ENCODE results near the gene NAV2. TPM values are rescaled to one million over a fixed set of nuclear protein-coding genes. Genes with fewer than 3 reads are reported as not detected.

NAV2 gene
- total RNA-seq, 1 experiment from 2014 or later = 22.7 TPM

GRCh38 chr11:19922689-19923035 lies 210.0 kb downstream of the NAV2 start:
- no peak overlapping the region for H3K4me3 ChIP-seq (ENCODE audit: low read depth in 2 of 2, low read length in 2 of 2)
- intact Hi-C loops (cut with micrococcal nuclease; ENCODE audit: unreplicated experiment) = no loop called here
- H3K36me3 ChIP-seq (ENCODE audit: control insufficient read depth, insufficient read depth, low read length) = no peaks in the 10 kb centered on the region
- POLR2A ChIA-PET = no interaction called here
- H3K27ac ChIP-seq (ENCODE audit: low read length) = no peak overlapping the region
- DNase-seq (ENCODE audit: low read depth, low spot score) = no peak
- BruUV-seq (replicated peaks) = no TSS peak
- H3K9me3 ChIP-seq (ENCODE audit: control insufficient read depth, insufficient read depth, low read depth, low read length) = no peaks in the 10 kb centered on the region
- H3K27me3 ChIP-seq (ENCODE audit: control insufficient read depth, insufficient read depth, low read length) = no peaks in the 10 kb centered on the region
- CTCF ChIA-PET = no interaction called here
- no peak for ATAC-seq
- in situ Hi-C loops (cut with HindIII; ENCODE audit: low pct_unique_long_range_greater_than_20kb, low sequenced_read_pairs) = no loop called here
- TF ChIP-seq POLR2AphosphoS5 (IDR thresholded peaks at IDR 0.05; ENCODE audit: low read depth, low read length) (no peak), CTCF (IDR thresholded peaks at IDR 0.05) (no peak), REST (IDR thresholded peaks at IDR 0.05; ENCODE audit: insufficient read depth in 1 of 2, low read depth in 2 of 2, low read length in 1 of 2) (no peak), TCF7L2 (IDR thresholded peaks at IDR 0.05; ENCODE audit: low read depth, low read length) (no peak), SIN3A (IDR thresholded peaks at IDR 0.05; ENCODE audit: borderline replicate concordance, insufficient read depth, low read depth, low read length) (no peak)
- H3K4me1 ChIP-seq (ENCODE audit: control insufficient read depth, insufficient read depth, low read length) = peaks cover 5% of the 10 kb centered on the region; the same call in 1 of the 2 replicates

- no peak for TF ChIP-seq TCF7L2 (IDR thresholded peaks at IDR 0.05; ENCODE audit: low read depth, low read length)
- TF ChIP-seq CTCF (IDR thresholded peaks at IDR 0.05) = no peak
- no peak for TF ChIP-seq REST (IDR thresholded peaks at IDR 0.05; ENCODE audit: insufficient read depth in 1 of 2, low read depth in 2 of 2, low read length in 1 of 2)
- no peak for TF ChIP-seq SIN3A (IDR thresholded peaks at IDR 0.05; ENCODE audit: borderline replicate concordance, insufficient read depth, low read depth, low read length)
- no peak for TF ChIP-seq POLR2AphosphoS5 (IDR thresholded peaks at IDR 0.05; ENCODE audit: low read depth, low read length)
- Histone ChIP-seq H3K4me3 (ENCODE audit: low read depth in 2 of 2, low read length in 2 of 2) (no peak overlapping the region), H3K4me1 (ENCODE audit: control insufficient read depth, insufficient read depth, low read length) (peaks cover 2% of the 10 kb centered on the region; the same call in 1 of the 2 replicates), H3K36me3 (ENCODE audit: control insufficient read depth, insufficient read depth, low read length) (no peaks in the 10 kb centered on the region), H3K27ac (ENCODE audit: low read length) (no peak overlapping the region), H3K27me3 (ENCODE audit: control insufficient read depth, insufficient read depth, low read length) (no peaks in the 10 kb centered on the region), H3K9me3 (ENCODE audit: control insufficient read depth, insufficient read depth, low read depth, low read length) (no peaks in the 10 kb centered on the region)
- POLR2A ChIA-PET = no interaction called here
- ATAC-seq (no peak), DNase-seq (ENCODE audit: low read depth, low spot score) (no peak)
- in situ Hi-C loops (cut with HindIII; ENCODE audit: low pct_unique_long_range_greater_than_20kb, low sequenced_read_pairs) (no loop called here), intact Hi-C loops (cut with micrococcal nuclease; ENCODE audit: unreplicated experiment) (no loop called here)
- no TSS peak for BruUV-seq (replicated peaks)
- CTCF ChIA-PET = interaction anchor here (0.7 kb wide), 1 partner anchor 62 kb away, joined by 6 read pairs; no protein-coding TSS in a partner anchor
These were observed 211.0 kb downstream of the NAV2 start for GRCh38 chr11:19923626-19924025.
